H1 (cell line): ENCODE results near the gene AKR1B1. TPM values are rescaled to one million over a fixed set of nuclear protein-coding genes. Genes with fewer than 3 reads are reported as not detected.

Source experiments
- CTCF ChIA-PET: fragments of 300-600 bp; sonication (Branson Sonifier 250); formaldehyde crosslinking; loops from one replicate; lab custom pipeline; 2021; ENCODE audit not compliant: partially characterized antibody; lab: Charles Lee
- POLR2A ChIA-PET: fragments of 300-600 bp; sonication (Branson Sonifier 250); formaldehyde crosslinking; loops from one replicate; lab custom pipeline; 2021; ENCODE audit warnings: inconsistent platforms; ENCODE audit not compliant: partially characterized antibody; lab: Charles Lee
- DNase-seq, 2 experiments: peaks; one replicate each; pipeline versions ENCODE4 v3.0.0 to v3.0.0-alpha.2; 2010 to 2022; ENCODE audit warnings: low spot score in 2 of 2, low read depth in 1 of 2, mixed read lengths in 1 of 2
- FAIRE-seq: peaks from 2 replicates; lab custom pipeline; 2011; peaks lifted over from hg19 to GRCh38; lab: Jason Lieb, UNC
- H2AFZ ChIP-seq: 2 replicates; pipeline ENCODE4 v1.8.1; 2012; ENCODE audit warnings: low read length, inconsistent platforms
- H2AK5ac ChIP-seq: 2 replicates; pipeline ENCODE4 v1.6.1; 2013; ENCODE audit warnings: low read depth, low read length
- H2BK120ac ChIP-seq: replicated peaks from 2 replicates; pipeline ENCODE3; 2013; ENCODE audit warnings: low read depth, low read length, inconsistent platforms
- H2BK12ac ChIP-seq: 2 replicates; pipeline ENCODE4 v1.6.1; 2013; ENCODE audit warnings: low read depth, low read length
- H2BK15ac ChIP-seq: 2 replicates; pipeline ENCODE4 v1.6.1; 2013; ENCODE audit warnings: low read length
- H2BK20ac ChIP-seq: 2 replicates; pipeline ENCODE4 v1.6.1; 2013; ENCODE audit warnings: low read length
- H2BK5ac ChIP-seq: 2 replicates; pipeline ENCODE4 v1.6.1; 2013; ENCODE audit warnings: low read depth, low read length
- H3K14ac ChIP-seq: 2 replicates; pipeline ENCODE4 v1.6.1; 2013; ENCODE audit warnings: inconsistent platforms; ENCODE audit not compliant: insufficient read length
- H3K18ac ChIP-seq: 2 replicates; pipeline ENCODE4 v1.6.1; 2013; ENCODE audit warnings: low read length; ENCODE audit errors: extremely low read depth
- H3K23ac ChIP-seq: 2 replicates; pipeline ENCODE4 v1.6.1; 2013; ENCODE audit warnings: inconsistent platforms; ENCODE audit not compliant: insufficient read length
- H3K23me2 ChIP-seq: 2 replicates; pipeline ENCODE4 v1.6.1; 2013; ENCODE audit warnings: low read depth, low read length
- H3K27ac ChIP-seq: 2 replicates; pipeline ENCODE4 v1.6.1; 2011; ENCODE audit warnings: low read depth, low read length, inconsistent platforms
- H3K27me3 ChIP-seq, 4 experiments: replicated peaks in 1 of 4; 1 replicate in 1 of 4; 2 replicates in 3 of 4; pipeline versions ENCODE4 v1.6.1 to v1.8.1; 2011 to 2013; ENCODE audit warnings: low read length in 3 of 4, mild to moderate bottlenecking in 3 of 4, inconsistent platforms in 2 of 4, mixed read lengths in 2 of 4, moderate library complexity in 1 of 4; ENCODE audit not compliant: control insufficient read depth in 3 of 4, insufficient read depth in 3 of 4; ENCODE audit errors: extremely low read depth in 1 of 4
- H3K36me3 ChIP-seq, 4 experiments: 2 replicates each; pipeline versions ENCODE4 v1.6.1 to v1.8.1; 2011 to 2013; ENCODE audit warnings: mild to moderate bottlenecking in 4 of 4, low read length in 3 of 4, moderate library complexity in 2 of 4, control low read depth in 1 of 4, inconsistent platforms in 1 of 4; ENCODE audit not compliant: insufficient read depth in 4 of 4, control insufficient read depth in 2 of 4
- H3K4ac ChIP-seq: replicated peaks from 2 replicates; pipeline ENCODE3; 2013; ENCODE audit warnings: low read length, low read depth, mixed read lengths, inconsistent platforms; ENCODE audit not compliant: insufficient read length
- H3K4me1 ChIP-seq, 4 experiments: replicated peaks in 1 of 4; 1 replicate in 1 of 4; 2 replicates in 3 of 4; pipeline versions ENCODE4 v1.6.1 to v1.8.1; 2011 to 2013; ENCODE audit warnings: low read length in 3 of 4, inconsistent platforms in 2 of 4, mixed read lengths in 1 of 4; ENCODE audit not compliant: insufficient read depth in 4 of 4, control insufficient read depth in 3 of 4
- H3K4me2 ChIP-seq, 2 experiments: 2 replicates each; pipeline versions ENCODE4 v1.6.1 to v1.8.1; 2011 to 2013; ENCODE audit warnings: low read depth in 2 of 2, low read length in 2 of 2, control low read depth in 1 of 2, inconsistent platforms in 1 of 2, mild to moderate bottlenecking in 1 of 2; ENCODE audit not compliant: insufficient read depth in 1 of 2
- H3K4me3 ChIP-seq, 4 experiments: fragments of 200-600, 300-600 bp in 1 of 4; sonication (generic), shearing (Covaris generic), sonication (Bioruptor Twin) in 1 of 4; 2 replicates each; pipeline versions ENCODE4 v1.5.1 to v1.8.1; 2011 to 2016; ENCODE audit warnings: low read length in 4 of 4, low read depth in 3 of 4, control low read depth in 2 of 4, inconsistent platforms in 2 of 4, mild to moderate bottlenecking in 2 of 4, mixed read lengths in 1 of 4, moderate library complexity in 1 of 4; ENCODE audit not compliant: insufficient read depth in 2 of 4; ENCODE audit errors: extremely low read depth in 1 of 4
- H3K56ac ChIP-seq: replicated peaks from 2 replicates; pipeline ENCODE3; 2013; ENCODE audit warnings: low read depth, mild to moderate bottlenecking, mixed read lengths, low read length, inconsistent platforms; ENCODE audit not compliant: insufficient read length
- H3K79me1 ChIP-seq: 2 replicates; pipeline ENCODE4 v1.6.1; 2013; ENCODE audit warnings: low read depth, low read length, control low read depth
- H3K79me2 ChIP-seq, 2 experiments: 2 replicates each; pipeline versions ENCODE4 v1.6.1 to v1.8.1; 2012 to 2013; ENCODE audit warnings: low read length in 2 of 2, mild to moderate bottlenecking in 2 of 2, inconsistent platforms in 1 of 2; ENCODE audit not compliant: insufficient read depth in 2 of 2, control insufficient read depth in 1 of 2
- H3K9ac ChIP-seq, 4 experiments: replicated peaks in 1 of 4; 1 replicate in 1 of 4; 2 replicates in 3 of 4; pipeline versions ENCODE4 v1.6.1 to v1.8.1; 2011 to 2013; ENCODE audit warnings: low read depth in 3 of 4, low read length in 3 of 4, control low read depth in 2 of 4, mild to moderate bottlenecking in 2 of 4, moderate library complexity in 2 of 4, inconsistent platforms in 1 of 4; ENCODE audit errors: extremely low read depth in 1 of 4
- H3K9me3 ChIP-seq, 2 experiments: 2 replicates each; pipeline versions ENCODE4 v1.6.1 to v1.8.1; 2012 to 2013; ENCODE audit warnings: mild to moderate bottlenecking in 2 of 2, moderate library complexity in 2 of 2, control low read depth in 1 of 2, inconsistent platforms in 1 of 2, low read depth in 1 of 2, low read length in 1 of 2, mixed read lengths in 1 of 2; ENCODE audit not compliant: insufficient read depth in 2 of 2
- H4K20me1 ChIP-seq, 2 experiments: replicated peaks in 1 of 2; 2 replicates each; pipeline versions ENCODE3 to v1.8.1; 2011 to 2013; ENCODE audit warnings: inconsistent platforms in 2 of 2, low read length in 2 of 2, mild to moderate bottlenecking in 1 of 2; ENCODE audit not compliant: insufficient read depth in 2 of 2, control insufficient read depth in 1 of 2
- H4K5ac ChIP-seq: 2 replicates; pipeline ENCODE4 v1.6.1; 2013; ENCODE audit warnings: low read length, low read depth, mixed read lengths, inconsistent platforms; ENCODE audit not compliant: insufficient read length
- H4K8ac ChIP-seq: 2 replicates; pipeline ENCODE4 v1.8.0; 2013; ENCODE audit warnings: mild to moderate bottlenecking, moderate library complexity, low read length, inconsistent platforms; ENCODE audit not compliant: insufficient read depth; ENCODE audit errors: extremely low read depth
- H4K91ac ChIP-seq: replicated peaks from 2 replicates; pipeline ENCODE3; 2013; ENCODE audit warnings: low read length, mixed read lengths, inconsistent platforms; ENCODE audit not compliant: insufficient read length
- BRCA1 ChIP-seq: IDR thresholded peaks from 2 replicates; pipeline ENCODE4 v1.6.1; 2012; ENCODE audit warnings: low read depth, low read length, improper control_type of control experiment
- EP300 ChIP-seq, 2 experiments: IDR thresholded peaks; 1 replicate in 1 of 2; 2 replicates in 1 of 2; pipeline ENCODE4 v1.6.1; 2011 to 2012; ENCODE audit warnings: low read depth in 2 of 2, low read length in 2 of 2, mild to moderate bottlenecking in 2 of 2, borderline replicate concordance in 1 of 2, inconsistent platforms in 1 of 2, moderate library complexity in 1 of 2
- GTF2F1 ChIP-seq: IDR thresholded peaks from 2 replicates; pipeline ENCODE4 v1.6.1; 2012; ENCODE audit warnings: low read depth, low read length, improper control_type of control experiment, borderline replicate concordance
- HDAC6 ChIP-seq: IDR thresholded peaks from one replicate; pipeline ENCODE4 v1.7.1; 2012; ENCODE audit warnings: low read depth, mild to moderate bottlenecking, inconsistent platforms, low read length, moderate library complexity
- JUND ChIP-seq: IDR thresholded peaks from 2 replicates; pipeline ENCODE4 v1.6.1; 2011; ENCODE audit warnings: mild to moderate bottlenecking, improper control_type of control experiment, low read length
- KDM5A ChIP-seq: fragments of 200-600 bp; IDR thresholded peaks from 2 replicates; pipeline ENCODE4 v1.7.1; 2012; ENCODE audit warnings: mild to moderate bottlenecking, low read length, inconsistent platforms, mixed read lengths
- MAFK ChIP-seq: IDR thresholded peaks from 2 replicates; pipeline ENCODE4 v1.6.1; 2012; ENCODE audit warnings: low read depth, mild to moderate bottlenecking, improper control_type of control experiment, low read length
- MAX ChIP-seq: IDR thresholded peaks from 2 replicates; pipeline ENCODE4 v1.6.1; 2012; ENCODE audit warnings: inconsistent platforms
- POLR2AphosphoS5 ChIP-seq: IDR thresholded peaks from 2 replicates; pipeline ENCODE4 v1.6.1; 2011; ENCODE audit warnings: low read depth, low read length
- SIN3A ChIP-seq, 2 experiments: IDR thresholded peaks in 1 of 2; conservative IDR thresholded peaks in 1 of 2; 2 replicates each; pipeline ENCODE4 v1.6.1; 2011 to 2012; ENCODE audit warnings: low read length in 2 of 2, improper control_type of control experiment in 1 of 2, low read depth in 1 of 2, mild to moderate bottlenecking in 1 of 2
- SP4 ChIP-seq: IDR thresholded peaks from 2 replicates; pipeline ENCODE4 v1.6.1; 2012; ENCODE audit warnings: low read length, inconsistent platforms
- SRF ChIP-seq: IDR thresholded peaks from 2 replicates; pipeline ENCODE4 v1.6.1; 2011; ENCODE audit warnings: mild to moderate bottlenecking, low read depth, low read length, moderate library complexity
- TAF7 ChIP-seq: optimal IDR thresholded peaks from 2 replicates; pipeline ENCODE3; 2011; ENCODE audit warnings: low read depth, mild to moderate bottlenecking, inconsistent platforms, low read length, moderate library complexity, borderline replicate concordance
- YY1 ChIP-seq: IDR thresholded peaks from 2 replicates; pipeline ENCODE4 v1.6.1; 2011; ENCODE audit warnings: low read depth, mild to moderate bottlenecking, low read length
- ZNF274 ChIP-seq: IDR thresholded peaks from 2 replicates; pipeline ENCODE4 v1.7.0; 2012; ENCODE audit warnings: low read length, borderline replicate concordance; ENCODE audit errors: extremely low read depth
- WGBS, 2 experiments: shearing (Covaris generic) in 1 of 2; methylation state at CpG; one replicate each; pipeline versions ENCODE4 v1.1.6 to v1.1.7; 2013 to 2015; ENCODE audit warnings: low lambda C conversion rate in 2 of 2, mixed read lengths in 2 of 2, inconsistent platforms in 1 of 2, low coverage in 1 of 2, missing lambda C conversion rate in 1 of 2; ENCODE audit not compliant: insufficient replicate concordance in 2 of 2, insufficient coverage in 1 of 2, insufficient read length in 1 of 2; ENCODE audit errors: extremely low coverage in 1 of 2, missing lambda C conversion rate in 1 of 2; 5-methylcytosine and 5-hydroxymethylcytosine counted together
- polyA plus RNA-seq, 7 experiments: library from polyadenylated mRNA; depleted of rRNA in 3 of 7; stranded (reverse) in 5 of 7; unstranded in 2 of 7; fragments of >200 nt in 5 of 7; fragments of 200-250 nt in 2 of 7; gene quantifications; 1 replicate in 5 of 7; 2 replicates in 1 of 7; 4 replicates in 1 of 7; pipeline versions ENCODE4 v1.2.1 to v1.2.3, GENCODE V29; 2011 to 2013; ENCODE audit warnings: missing spikeins in 2 of 7, mixed read lengths in 2 of 7
- total RNA-seq: library from RNA; stranded (reverse); fragmentation: NEBNext Ultra II Directional; extraction: Animal tissue kit (Norgen Biotek cat#: 25700); gene quantifications from 2 replicates; pipeline ENCODE4 v1.2.1, GENCODE V29; 2021

The AKR1B1 gene
- total and polyA plus RNA-seq, 2 of the 8 experiments (the other 6 are each of a cell fraction or from before 2014, with no cell fraction given): 195 to 273 TPM

- Histone ChIP-seq H3K4me3 (no peak overlapping the region), H2BK15ac (no peak overlapping the region), H4K8ac (no peak overlapping the region), H3K18ac (no peak overlapping the region), H3K9ac (no peak overlapping the region), H3K79me2 (no peaks in the 10 kb centered on the region), H2BK12ac (no peak overlapping the region), H4K20me1 (no peaks in the 10 kb centered on the region), H2BK5ac (no peak overlapping the region), H3K4ac (no peak overlapping the region), H3K56ac (no peak overlapping the region), H2AK5ac (no peak overlapping the region), H3K23ac (no peak overlapping the region), H3K23me2 (no peaks in the 10 kb centered on the region), H3K14ac (no peak overlapping the region), H2BK120ac (no peak overlapping the region), H2BK20ac (no peak overlapping the region), H3K27me3 (peaks cover 0 to 2% (median 0%) of the 10 kb centered on the region in 4 experiments; a peak in 1 of 7 replicates), H3K79me1 (no peaks in the 10 kb centered on the region), H3K27ac (no peak overlapping the region), H4K5ac (no peak overlapping the region), H4K91ac (no peak overlapping the region), H2AFZ (no peak overlapping the region), H3K36me3 (no peaks in the 10 kb centered on the region), H3K4me1 (no peaks in the 10 kb centered on the region), H3K9me3 (no peaks in the 10 kb centered on the region), H3K4me2 (no peak overlapping the region)
- FAIRE-seq (no peak), DNase-seq (no peak)
- ChIA-PET CTCF (interaction anchor here (0.6 to 2.2 kb wide), 4 partner anchors 9 to 88 kb away, joined by 3 to 6 read pairs (median 4); no protein-coding TSS in a partner anchor), POLR2A (no interaction called here)
- 81% methylated on average over 6 of the region's 6 CpGs; no CpG with 5 or more reads in 1 of the 2 experiments for WGBS, 2 experiments
- TF ChIP-seq GTF2F1 (no peak), YY1 (no peak), SIN3A (conservative IDR thresholded peaks at IDR 0.05 in 1 of 2, IDR thresholded peaks at IDR 0.05 in 1 of 2; ENCODE audit: low read depth in 1 of 2, low read length in 2 of 2) (no peak), BRCA1 (no peak), SRF (no peak), HDAC6 (no peak), KDM5A (no peak), TAF7 (no peak), JUND (no peak), SP4 (no peak), POLR2AphosphoS5 (no peak), MAX (no peak), ZNF274 (no peak), EP300 (IDR thresholded peaks at IDR 0.05; ENCODE audit: borderline replicate concordance in 1 of 2, low read depth in 2 of 2, low read length in 2 of 2) (no peak), MAFK (no peak)
Measured at GRCh38 chr7:134465491-134465890, 6.6 kb upstream of the AKR1B1 start.
